OCI-LY7 (cell line): Measurements from ENCODE around the gene FKBP14. TPM values are rescaled to one million over a fixed set of nuclear protein-coding genes. Genes with fewer than 3 reads are reported as not detected.

Experiments
- BruUV-seq: library from RNA; stranded (reverse); fragments of 400-500 nt; replicated peaks from 2 replicates; lab custom pipeline; 2021; lab: Mats Ljungman, UMichigan
- CTCF ChIA-PET: fragments of 300-600 bp; sonication (Branson Sonifier 250); formaldehyde crosslinking; loops from one replicate; lab custom pipeline; 2022; ENCODE audit warnings: antibody characterized with exemption; ENCODE audit not compliant: unreplicated experiment; lab: Charles Lee
- POLR2A ChIA-PET: fragments of 300-600 bp; sonication (Branson Sonifier 250); formaldehyde crosslinking; loops from one replicate; lab custom pipeline; 2022; ENCODE audit warnings: antibody characterized with exemption; lab: Charles Lee
- DNase-seq: peaks from one replicate; pipeline ENCODE4 v3.0.0-alpha.2; 2015; ENCODE audit warnings: low spot score
- H2AFZ ChIP-seq: fragments of 200-600 bp; sonication (generic), shearing (Covaris generic); 2 replicates; pipeline ENCODE4 v1.6.1; 2014; ENCODE audit warnings: mild to moderate bottlenecking, antibody characterized with exemption, low read length, moderate library complexity
- H3K27ac ChIP-seq: fragments of 200-600 bp; sonication (generic); 2 replicates; pipeline ENCODE4 v1.5.1; 2014; ENCODE audit warnings: mixed run types, low read depth, mild to moderate bottlenecking, moderate library complexity, low read length, inconsistent platforms; ENCODE audit not compliant: poor library complexity, severe bottlenecking
- H3K36me3 ChIP-seq: fragments of 200-600 bp; sonication (generic); 2 replicates; pipeline ENCODE4 v1.6.1; 2014; ENCODE audit warnings: mild to moderate bottlenecking, antibody characterized with exemption, low read length, moderate library complexity, mixed read lengths; ENCODE audit not compliant: insufficient read depth
- H3K4me1 ChIP-seq: fragments of 200-600 bp; sonication (generic); 2 replicates; pipeline ENCODE4 v1.5.1; 2014; ENCODE audit warnings: mild to moderate bottlenecking, low read length; ENCODE audit not compliant: insufficient read depth, poor library complexity, severe bottlenecking
- H3K4me2 ChIP-seq: fragments of 200-600 bp; sonication (generic); 2 replicates; pipeline ENCODE4 v1.6.1; 2014; ENCODE audit warnings: mild to moderate bottlenecking, low read length
- H3K4me3 ChIP-seq: fragments of 200-600 bp; sonication (generic); 2 replicates; pipeline ENCODE4 v1.5.1; 2014; ENCODE audit warnings: mild to moderate bottlenecking, low read depth, low read length; ENCODE audit not compliant: poor library complexity, severe bottlenecking
- H3K79me2 ChIP-seq: fragments of 200-600 bp; sonication (generic); 2 replicates; pipeline ENCODE4 v1.6.1; 2016; ENCODE audit warnings: low read depth, mild to moderate bottlenecking, low read length, moderate library complexity, mixed read lengths; ENCODE audit not compliant: insufficient read depth
- H3K9me2 ChIP-seq: fragments of 200-600 bp; sonication (generic); 2 replicates; pipeline ENCODE4 v1.6.1; 2016; ENCODE audit warnings: mild to moderate bottlenecking, low read length, mixed read lengths; ENCODE audit not compliant: insufficient read depth
- H3K9me3 ChIP-seq: fragments of 200-600 bp; sonication (generic); 2 replicates; pipeline ENCODE4 v1.6.1; 2014; ENCODE audit warnings: mild to moderate bottlenecking, mixed run types, low read length, mixed read lengths
- H4K20me1 ChIP-seq: fragments of 200-600 bp; sonication (generic); 2 replicates; pipeline ENCODE4 v1.6.1; 2014; ENCODE audit warnings: mild to moderate bottlenecking, antibody characterized with exemption, low read length, moderate library complexity, mixed read lengths; ENCODE audit not compliant: insufficient read depth
- EZH2phosphoT487 ChIP-seq: fragments of 200-600 bp; sonication (generic); IDR thresholded peaks from 2 replicates; pipeline ENCODE4 v1.6.1; 2018; ENCODE audit warnings: low read depth, borderline replicate concordance, mild to moderate bottlenecking, mixed run types, antibody characterized with exemption, low read length, moderate library complexity, mixed read lengths
- intact Hi-C: fragments of 100-400 bp; cut with micrococcal nuclease; formaldehyde crosslinking; loops from one replicate; pipeline ENCODE4 v1.10.0; 2022; ENCODE audit not compliant: unreplicated experiment
- total RNA-seq, 2 experiments: library from RNA; depleted of rRNA in 1 of 2; stranded (reverse); fragments of >200 nt in 1 of 2; shearing (Covaris generic) in 1 of 2; gene quantifications; 2 replicates each; pipeline ENCODE4 v1.2.3, GENCODE V29; 2014 to 2022
- TF ChIP-seq, protein P1 (sequence below): fragments of 200-600 bp; sonication (generic); conservative IDR thresholded peaks from 2 replicates; pipeline ENCODE4 v1.5.1; 2014; ENCODE audit warnings: mild to moderate bottlenecking, antibody characterized with exemption, low read length, moderate library complexity, mixed read lengths

The FKBP14 gene
- total RNA-seq, 2 experiments from 2014 or later: 5.3 to 15.9 TPM

DNA sequence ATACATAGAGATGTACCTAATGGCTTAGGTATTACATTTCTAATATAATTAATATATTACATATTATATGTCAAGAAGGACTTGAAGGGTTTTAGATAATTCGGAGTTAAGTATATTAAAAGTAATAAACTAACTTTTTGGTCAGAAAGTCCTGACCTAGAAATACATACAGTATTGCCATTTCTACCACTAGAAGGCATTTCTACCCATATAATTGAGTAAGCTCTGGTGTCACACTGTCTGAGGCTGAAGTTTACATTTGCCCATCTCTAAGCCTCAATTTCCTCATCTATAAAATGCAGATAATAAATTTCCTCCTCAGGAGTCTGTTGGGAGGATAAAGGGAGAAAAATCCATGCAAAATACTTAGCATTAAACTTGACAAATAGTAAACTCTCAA lies 7.1 kb downstream of the FKBP14 start:
- no peak overlapping the region for H2AFZ ChIP-seq
- peaks cover 38% of the 10 kb centered on the region for H3K4me1 ChIP-seq
- peaks cover 53% of the 10 kb centered on the region for H3K36me3 ChIP-seq
- BruUV-seq: no TSS peak
- ChIA-PET POLR2A (no interaction called here), CTCF (no interaction called here)
- peaks cover 10% of the 10 kb centered on the region; the same call in 1 of the 2 replicates for H3K79me2 ChIP-seq
- TF ChIP-seq EZH2phosphoT487: no peak
- TF ChIP-seq, protein P1, sequence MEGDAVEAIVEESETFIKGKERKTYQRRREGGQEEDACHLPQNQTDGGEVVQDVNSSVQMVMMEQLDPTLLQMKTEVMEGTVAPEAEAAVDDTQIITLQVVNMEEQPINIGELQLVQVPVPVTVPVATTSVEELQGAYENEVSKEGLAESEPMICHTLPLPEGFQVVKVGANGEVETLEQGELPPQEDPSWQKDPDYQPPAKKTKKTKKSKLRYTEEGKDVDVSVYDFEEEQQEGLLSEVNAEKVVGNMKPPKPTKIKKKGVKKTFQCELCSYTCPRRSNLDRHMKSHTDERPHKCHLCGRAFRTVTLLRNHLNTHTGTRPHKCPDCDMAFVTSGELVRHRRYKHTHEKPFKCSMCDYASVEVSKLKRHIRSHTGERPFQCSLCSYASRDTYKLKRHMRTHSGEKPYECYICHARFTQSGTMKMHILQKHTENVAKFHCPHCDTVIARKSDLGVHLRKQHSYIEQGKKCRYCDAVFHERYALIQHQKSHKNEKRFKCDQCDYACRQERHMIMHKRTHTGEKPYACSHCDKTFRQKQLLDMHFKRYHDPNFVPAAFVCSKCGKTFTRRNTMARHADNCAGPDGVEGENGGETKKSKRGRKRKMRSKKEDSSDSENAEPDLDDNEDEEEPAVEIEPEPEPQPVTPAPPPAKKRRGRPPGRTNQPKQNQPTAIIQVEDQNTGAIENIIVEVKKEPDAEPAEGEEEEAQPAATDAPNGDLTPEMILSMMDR: peak; percentile 61
- H3K9me2 ChIP-seq: no peaks in the 10 kb centered on the region
- H3K9me3 ChIP-seq: no peaks in the 10 kb centered on the region
- H4K20me1 ChIP-seq: no peaks in the 10 kb centered on the region
- DNase-seq: no peak
- H3K4me3 ChIP-seq: no peak overlapping the region
- no peak overlapping the region for H3K4me2 ChIP-seq
- intact Hi-C loops: no loop called here
- H3K27ac ChIP-seq: no peak overlapping the region

DNA sequence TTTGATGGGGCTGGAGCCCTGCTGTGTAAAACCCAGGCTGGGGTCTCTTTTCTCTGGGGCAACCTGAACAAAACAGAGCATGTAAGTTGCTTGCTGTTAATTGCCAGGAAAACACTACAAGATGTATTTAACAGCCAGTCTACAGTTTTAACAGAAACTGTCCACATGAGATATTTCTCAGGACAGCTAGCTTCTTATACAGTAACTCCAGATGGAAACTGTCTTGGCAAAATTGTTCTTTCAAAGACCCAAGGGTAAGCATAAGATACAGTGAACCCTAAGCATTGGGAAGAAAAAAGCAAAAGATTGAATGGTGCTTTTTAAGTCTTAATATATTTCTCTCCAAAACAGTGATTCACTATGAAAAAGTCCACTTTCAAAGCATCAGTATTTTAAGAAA lies 8.1 kb downstream of the FKBP14 start:
- Histone ChIP-seq H3K9me3 (no peaks in the 10 kb centered on the region), H4K20me1 (no peaks in the 10 kb centered on the region), H3K4me1 (peaks cover 29% of the 10 kb centered on the region), H3K36me3 (peaks cover 58% of the 10 kb centered on the region), H3K27ac (no peak overlapping the region), H3K4me3 (no peak overlapping the region), H3K4me2 (no peak overlapping the region), H3K79me2 (peaks cover 6% of the 10 kb centered on the region; the same call in 1 of the 2 replicates), H3K9me2 (no peaks in the 10 kb centered on the region), H2AFZ (no peak overlapping the region)
- BruUV-seq: no TSS peak
- TF ChIP-seq, protein P1: no peak
- TF ChIP-seq EZH2phosphoT487: no peak
- intact Hi-C loops: no loop called here
- DNase-seq: no peak
- POLR2A ChIA-PET: no interaction called here
- CTCF ChIA-PET: no interaction called here

DNA sequence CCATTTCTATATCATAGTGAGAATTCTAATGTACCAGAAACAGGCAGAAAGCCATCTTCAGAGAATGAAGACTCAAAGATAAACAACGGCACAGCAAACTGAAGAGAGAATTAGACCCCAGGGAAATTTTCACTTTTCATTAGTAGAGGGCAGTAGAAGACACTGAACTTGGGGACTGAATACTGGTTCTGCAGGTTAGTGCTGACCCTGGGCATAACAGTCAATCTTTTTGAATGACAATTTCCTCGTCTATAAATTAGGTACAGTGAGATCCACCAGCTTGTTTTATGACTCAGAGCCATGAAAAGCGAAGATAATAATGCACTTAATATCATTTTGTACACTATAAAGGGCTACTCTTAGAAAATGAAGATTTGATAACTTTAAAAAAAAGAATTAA lies 13.7 kb downstream of the FKBP14 start:
- no peak for DNase-seq
- H3K9me3 ChIP-seq: no peaks in the 10 kb centered on the region
- TF ChIP-seq, protein P1: no peak
- no peak for TF ChIP-seq EZH2phosphoT487
- H3K4me1 ChIP-seq: no peaks in the 10 kb centered on the region
- no TSS peak for BruUV-seq
- intact Hi-C loops: no loop called here
- H3K27ac ChIP-seq: no peak overlapping the region
- H3K79me2 ChIP-seq: no peaks in the 10 kb centered on the region
- POLR2A ChIA-PET: interaction anchor here (0.6 to 1.2 kb wide), 3 partner anchors 14 to 446 kb away, joined by 3 to 4 read pairs (median 3); partner anchors contain the start of gene PLEKHA8
- H3K4me3 ChIP-seq: no peak overlapping the region
- CTCF ChIA-PET: no interaction called here
- H3K4me2 ChIP-seq: no peak overlapping the region
- no peaks in the 10 kb centered on the region for H4K20me1 ChIP-seq
- no peak overlapping the region for H2AFZ ChIP-seq
- H3K36me3 ChIP-seq: peaks cover 38% of the 10 kb centered on the region
- no peaks in the 10 kb centered on the region for H3K9me2 ChIP-seq
